GM12864 (cell line): ENCODE measurements around the gene ZNF319.

Experiments
- DNase-seq: peaks from one replicate; pipeline ENCODE4 v3.0.0-alpha.2; 2011; ENCODE audit warnings: low read depth
- H3K4me3 ChIP-seq: 2 replicates; pipeline ENCODE4 v1.5.1; 2011; ENCODE audit warnings: mild to moderate bottlenecking, low read depth, low read length, control low read depth
- TF ChIP-seq, protein P1 (sequence below): IDR thresholded peaks from 2 replicates; pipeline ENCODE4 v1.5.1; 2011; ENCODE audit warnings: low read depth, mild to moderate bottlenecking, moderate library complexity, low read length, control low read depth, inconsistent platforms; ENCODE audit errors: missing control alignments

ZNF319 gene

GRCh38 chr16:57999971-58000705 is at the start of gene ZNF319:
Gene ZNF319 (minus strand): TSS chr16:58000672. CDS start chr16:57998265, 2,407 bp downstream.
- TF ChIP-seq, protein P1, sequence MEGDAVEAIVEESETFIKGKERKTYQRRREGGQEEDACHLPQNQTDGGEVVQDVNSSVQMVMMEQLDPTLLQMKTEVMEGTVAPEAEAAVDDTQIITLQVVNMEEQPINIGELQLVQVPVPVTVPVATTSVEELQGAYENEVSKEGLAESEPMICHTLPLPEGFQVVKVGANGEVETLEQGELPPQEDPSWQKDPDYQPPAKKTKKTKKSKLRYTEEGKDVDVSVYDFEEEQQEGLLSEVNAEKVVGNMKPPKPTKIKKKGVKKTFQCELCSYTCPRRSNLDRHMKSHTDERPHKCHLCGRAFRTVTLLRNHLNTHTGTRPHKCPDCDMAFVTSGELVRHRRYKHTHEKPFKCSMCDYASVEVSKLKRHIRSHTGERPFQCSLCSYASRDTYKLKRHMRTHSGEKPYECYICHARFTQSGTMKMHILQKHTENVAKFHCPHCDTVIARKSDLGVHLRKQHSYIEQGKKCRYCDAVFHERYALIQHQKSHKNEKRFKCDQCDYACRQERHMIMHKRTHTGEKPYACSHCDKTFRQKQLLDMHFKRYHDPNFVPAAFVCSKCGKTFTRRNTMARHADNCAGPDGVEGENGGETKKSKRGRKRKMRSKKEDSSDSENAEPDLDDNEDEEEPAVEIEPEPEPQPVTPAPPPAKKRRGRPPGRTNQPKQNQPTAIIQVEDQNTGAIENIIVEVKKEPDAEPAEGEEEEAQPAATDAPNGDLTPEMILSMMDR: no peak
- DNase-seq: no peak
- H3K4me3 ChIP-seq: peak within 1 kb of the TSS; percentile 67

- TF ChIP-seq, protein P1: no peak
- no peak for DNase-seq
- H3K4me3 ChIP-seq: no peak overlapping the region
These were observed 49.0 kb upstream of the ZNF319 start for GRCh38 chr16:58049232-58050185.

- no peak overlapping the region for H3K4me3 ChIP-seq
- DNase-seq: no peak
- TF ChIP-seq, protein P1: no peak
These were observed 48.2 kb upstream of the ZNF319 start for GRCh38 chr16:58048494-58049231.

GRCh38 chr16:58047557-58048348 is 47.3 kb upstream of the ZNF319 start:
- TF ChIP-seq, protein P1: no peak
- DNase-seq: no peak
- no peak overlapping the region for H3K4me3 ChIP-seq

DNA sequence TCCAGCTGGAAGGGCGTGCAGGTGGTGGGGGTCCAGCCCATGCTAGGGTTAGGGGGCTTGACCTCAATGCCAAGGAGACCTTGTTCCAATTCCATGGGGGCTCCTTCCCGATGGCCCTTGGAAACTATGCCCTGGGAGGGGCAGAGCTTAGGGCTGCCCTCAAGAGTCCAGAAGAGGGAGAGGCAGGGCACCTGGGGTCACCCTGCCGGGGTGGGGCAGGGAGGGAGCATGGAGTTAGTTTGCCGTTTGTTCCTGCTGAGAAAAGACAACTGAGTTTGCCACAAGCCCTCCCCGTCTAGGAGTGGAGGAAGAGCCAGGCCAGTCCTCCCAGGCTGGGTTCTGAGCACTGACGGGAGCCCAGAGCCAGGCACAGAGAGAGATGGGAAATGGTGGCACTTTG is 46.5 kb upstream of the ZNF319 start:
- no peak for DNase-seq
- no peak overlapping the region for H3K4me3 ChIP-seq
- TF ChIP-seq, protein P1: no peak
